SK-N-SH (cell line): ENCODE results near the gene CGB7. TPM values are rescaled to one million over a fixed set of nuclear protein-coding genes. Genes with fewer than 3 reads are reported as not detected.
"Not testable (repeated sequence)": the region's sequence is repeated elsewhere in the genome, so short reads cannot be mapped to it uniquely, and the experiment has no call there.

ENCODE experiments used
- CTCF ChIA-PET: fragments of 300-600, 350-600 bp; formaldehyde crosslinking; extraction: SDS; loops from one replicate; lab custom pipeline; 2021; lab: Yijun Ruan, JAX
- POLR2A ChIA-PET: fragments of 350-600 bp; sonication (Branson Sonifier 250); formaldehyde crosslinking; extraction: SDS; loops from one replicate; lab custom pipeline; 2020; ENCODE audit warnings: antibody characterized with exemption, inconsistent platforms; lab: Yijun Ruan, JAX
- DNase-seq: peaks from one replicate; pipeline ENCODE4 v3.0.0; 2012
- H2AFZ ChIP-seq: fragments of 200-600 bp; sonication (generic); 2 replicates; pipeline ENCODE4 v1.8.1; 2016; ENCODE audit warnings: antibody characterized with exemption, mild to moderate bottlenecking, low read depth
- H3F3A ChIP-seq: fragments of 200-600 bp; sonication (generic); replicated peaks from 2 replicates; pipeline ENCODE3; 2016; ENCODE audit warnings: antibody characterized with exemption, mild to moderate bottlenecking; ENCODE audit not compliant: insufficient read depth
- H3K27ac ChIP-seq, 2 experiments: fragments of 200-500 bp in 1 of 2; fragments of 200-600 bp in 1 of 2; sonication (Bioruptor generic) in 1 of 2; sonication (generic), shearing (Covaris generic) in 1 of 2; 2 replicates each; pipeline versions ENCODE4 v1.5.1 to v1.6.1; 2014 to 2016; ENCODE audit warnings: low read depth in 2 of 2, inconsistent platforms in 1 of 2, low read length in 1 of 2, mild to moderate bottlenecking in 1 of 2, mixed read lengths in 1 of 2
- H3K27me3 ChIP-seq: fragments of 200-600 bp; sonication (generic), shearing (Covaris generic); 2 replicates; pipeline ENCODE4 v1.6.1; 2016; ENCODE audit warnings: mixed run types; ENCODE audit not compliant: insufficient read depth
- H3K36me3 ChIP-seq, 2 experiments: fragments of 200-500 bp in 1 of 2; fragments of 200-600 bp in 1 of 2; sonication (Bioruptor generic) in 1 of 2; sonication (generic) in 1 of 2; replicated peaks in 1 of 2; 2 replicates each; pipeline versions ENCODE3 to v1.5.1; 2014 to 2016; ENCODE audit warnings: low read length in 1 of 2, mild to moderate bottlenecking in 1 of 2; ENCODE audit not compliant: insufficient read depth in 2 of 2, control insufficient read depth in 1 of 2
- H3K4me1 ChIP-seq, 2 experiments: fragments of 200-500 bp in 1 of 2; fragments of 200-600 bp in 1 of 2; sonication (Bioruptor generic) in 1 of 2; sonication (generic), shearing (Covaris generic) in 1 of 2; 2 replicates each; pipeline versions ENCODE4 v1.5.1 to v1.6.1; 2014 to 2016; ENCODE audit warnings: low read depth in 1 of 2, low read length in 1 of 2, mixed run types in 1 of 2; ENCODE audit not compliant: insufficient read depth in 2 of 2, control insufficient read depth in 1 of 2
- H3K4me2 ChIP-seq: fragments of 200-600 bp; sonication (generic), shearing (Covaris generic); 2 replicates; pipeline ENCODE4 v1.6.1; 2017; ENCODE audit warnings: mixed run types
- H3K4me3 ChIP-seq, 2 experiments: fragments of 200-500 bp in 1 of 2; fragments of 200-600 bp in 1 of 2; sonication (Bioruptor generic) in 1 of 2; sonication (generic), shearing (Covaris generic) in 1 of 2; 2 replicates each; pipeline versions ENCODE4 v1.5.1 to v1.8.1; 2014 to 2016; ENCODE audit warnings: low read depth in 2 of 2, inconsistent platforms in 1 of 2, low read length in 1 of 2, mild to moderate bottlenecking in 1 of 2, mixed read lengths in 1 of 2, moderate library complexity in 1 of 2
- H3K79me2 ChIP-seq: fragments of 200-600 bp; sonication (generic); 2 replicates; pipeline ENCODE4 v1.8.1; 2017; ENCODE audit warnings: mild to moderate bottlenecking; ENCODE audit not compliant: insufficient read depth
- H3K9ac ChIP-seq: fragments of 200-600 bp; sonication (generic); 2 replicates; pipeline ENCODE4 v1.6.1; 2017; ENCODE audit warnings: mixed run types
- H3K9me2 ChIP-seq: fragments of 200-600 bp; sonication (generic); 2 replicates; pipeline ENCODE4 v1.6.1; 2017; ENCODE audit warnings: mixed run types
- H3K9me3 ChIP-seq: fragments of 200-600 bp; sonication (generic); 2 replicates; pipeline ENCODE4 v1.6.1; 2017; ENCODE audit warnings: mixed run types, mild to moderate bottlenecking, moderate library complexity
- H4K20me1 ChIP-seq: fragments of 200-600 bp; sonication (generic); 2 replicates; pipeline ENCODE4 v1.6.1; 2017; ENCODE audit warnings: mild to moderate bottlenecking, mixed run types; ENCODE audit not compliant: insufficient read depth
- JUND ChIP-seq: IDR thresholded peaks from 2 replicates; pipeline ENCODE4 v1.4.0; 2012
- MAX ChIP-seq: IDR thresholded peaks from 2 replicates; pipeline ENCODE4 v1.4.0; 2012; ENCODE audit warnings: low read depth
- MEF2A ChIP-seq: IDR thresholded peaks from 2 replicates; pipeline ENCODE4 v1.4.0; 2012; ENCODE audit warnings: low read depth, borderline replicate concordance
- MXI1 ChIP-seq: IDR thresholded peaks from 2 replicates; pipeline ENCODE4 v1.6.1; 2012; ENCODE audit warnings: mild to moderate bottlenecking, low read depth, low read length, improper control_type of control experiment
- RXRA ChIP-seq: IDR thresholded peaks from 2 replicates; pipeline ENCODE4 v1.4.0; 2012; ENCODE audit warnings: low read depth, mild to moderate bottlenecking, borderline replicate concordance
- TAF1 ChIP-seq: IDR thresholded peaks from 2 replicates; pipeline ENCODE4 v1.6.1; 2012; ENCODE audit warnings: low read depth, mild to moderate bottlenecking, low read length, moderate library complexity, borderline replicate concordance
- WGBS: methylation state at CpG from one replicate; pipeline ENCODE4 v1.1.6; 2017; ENCODE audit warnings: low lambda C conversion rate; 5-methylcytosine and 5-hydroxymethylcytosine counted together
- polyA plus RNA-seq, 3 experiments: library from polyadenylated mRNA; depleted of rRNA; stranded (reverse); fragments of >200 nt; gene quantifications; 2 replicates each; pipeline ENCODE4 v1.2.3, GENCODE V29; 2012
- TF ChIP-seq, protein P1 (sequence below): fragments of 200-600 bp; sonication (generic); IDR thresholded peaks from 2 replicates; pipeline ENCODE4 v1.6.1; 2017; ENCODE audit warnings: antibody characterized with exemption, mild to moderate bottlenecking, moderate library complexity

CGB7 gene
- polyA plus RNA-seq, 1 of the 3 experiments (the other 2 are of a cell fraction) = 2.0 TPM

- H3F3A ChIP-seq = peaks cover 9% of the 10 kb centered on the region
- H3K9ac ChIP-seq = no peak overlapping the region
- H3K4me1 ChIP-seq = peaks cover 0 to 15% of the 10 kb centered on the region in 2 experiments; a peak in 2 of 4 replicates
- no peak overlapping the region for H3K4me3 ChIP-seq
- 87% methylated on average over 10 of the region's 10 CpGs for WGBS
- H3K27me3 ChIP-seq = no peaks in the 10 kb centered on the region
- H4K20me1 ChIP-seq = no peaks in the 10 kb centered on the region
- ChIA-PET CTCF (interaction anchor here (0.8 to 3.2 kb wide), 12 partner anchors 9 to 263 kb away, joined by 3 to 13 read pairs (median 4); partner anchors contain the start of genes GYS1 and RUVBL2), POLR2A (no interaction called here)
- H3K36me3 ChIP-seq = no peaks in the 10 kb centered on the region
- no peak overlapping the region for H2AFZ ChIP-seq
- no peaks in the 10 kb centered on the region for H3K9me2 ChIP-seq
- no peak overlapping the region for H3K27ac ChIP-seq
- peak; percentile 66 for DNase-seq
- H3K9me3 ChIP-seq = no peaks in the 10 kb centered on the region
- TF ChIP-seq MXI1 (no peak), JUND (no peak), RXRA (no peak)
- H3K4me2 ChIP-seq = peak overlapping the region; percentile 93
- H3K79me2 ChIP-seq = peaks cover 59% of the 10 kb centered on the region
These were observed 1.0 kb upstream of the CGB7 start for GRCh38 chr19:49058562-49058961.

DNA sequence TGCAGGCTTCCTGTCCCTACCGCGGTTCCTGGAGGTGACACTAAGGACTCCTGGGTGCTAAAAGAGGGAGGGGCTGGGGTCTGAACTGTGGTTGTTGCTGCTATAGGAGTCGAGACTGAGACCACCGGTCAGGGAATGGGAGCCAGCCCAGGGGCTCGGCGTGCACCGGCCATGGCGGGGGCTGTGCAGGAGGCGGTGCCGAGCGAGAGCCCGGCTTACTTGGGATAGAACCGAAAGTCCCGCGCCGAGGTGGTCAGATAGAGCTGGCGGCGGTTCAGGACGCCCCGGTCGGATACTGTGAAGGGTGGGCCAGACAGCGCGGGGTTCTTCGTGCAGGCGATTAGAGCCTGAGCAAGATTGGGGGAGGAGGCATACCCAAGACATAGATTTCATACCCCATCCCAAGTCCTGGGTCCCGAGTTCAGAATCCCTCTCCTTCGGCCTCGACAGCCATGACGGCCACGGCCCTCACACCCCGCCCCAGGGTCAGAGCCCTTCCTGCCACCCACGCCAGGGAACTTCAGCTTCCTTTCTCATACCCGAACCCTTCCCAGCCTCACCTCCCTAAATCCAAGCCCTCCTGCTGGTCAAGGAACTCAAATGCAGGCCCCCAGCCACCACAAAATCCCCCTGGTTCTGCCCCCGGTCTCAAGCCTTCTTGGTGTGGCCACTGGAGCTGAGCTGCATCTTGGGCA, 500 bp downstream of the CGB7 start:
- H3K9me3 ChIP-seq, H3K36me3 ChIP-seq, POLR2A ChIA-PET, H4K20me1 ChIP-seq, H3K27ac ChIP-seq, DNase-seq, H3K27me3 ChIP-seq, H3K9me2 ChIP-seq: not testable (repeated sequence)
- Histone ChIP-seq H3K79me2 (peaks cover 54% of the 10 kb centered on the region), H3K9ac (peak overlapping the region; percentile 62; the same call in 1 of the 2 replicates), H2AFZ (0 out of 2 replicates have a peak overlapping the region, but pooled peaks have one; percentile 65), H3K4me2 (peak overlapping the region; percentile 93), H3K4me3 (peak overlapping the region; percentile 55 to 71), H3K4me1 (peaks cover 0 to 15% of the 10 kb centered on the region in 2 experiments; a peak in 2 of 4 replicates), H3F3A (peaks cover 12% of the 10 kb centered on the region)
- CTCF ChIA-PET = interaction anchor here (0.6 to 3.2 kb wide), 8 partner anchors 11 to 387 kb away, joined by 3 to 13 read pairs (median 4); no protein-coding TSS in a partner anchor
- WGBS = 39% methylated on average over 24 of the region's 34 CpGs

DNA sequence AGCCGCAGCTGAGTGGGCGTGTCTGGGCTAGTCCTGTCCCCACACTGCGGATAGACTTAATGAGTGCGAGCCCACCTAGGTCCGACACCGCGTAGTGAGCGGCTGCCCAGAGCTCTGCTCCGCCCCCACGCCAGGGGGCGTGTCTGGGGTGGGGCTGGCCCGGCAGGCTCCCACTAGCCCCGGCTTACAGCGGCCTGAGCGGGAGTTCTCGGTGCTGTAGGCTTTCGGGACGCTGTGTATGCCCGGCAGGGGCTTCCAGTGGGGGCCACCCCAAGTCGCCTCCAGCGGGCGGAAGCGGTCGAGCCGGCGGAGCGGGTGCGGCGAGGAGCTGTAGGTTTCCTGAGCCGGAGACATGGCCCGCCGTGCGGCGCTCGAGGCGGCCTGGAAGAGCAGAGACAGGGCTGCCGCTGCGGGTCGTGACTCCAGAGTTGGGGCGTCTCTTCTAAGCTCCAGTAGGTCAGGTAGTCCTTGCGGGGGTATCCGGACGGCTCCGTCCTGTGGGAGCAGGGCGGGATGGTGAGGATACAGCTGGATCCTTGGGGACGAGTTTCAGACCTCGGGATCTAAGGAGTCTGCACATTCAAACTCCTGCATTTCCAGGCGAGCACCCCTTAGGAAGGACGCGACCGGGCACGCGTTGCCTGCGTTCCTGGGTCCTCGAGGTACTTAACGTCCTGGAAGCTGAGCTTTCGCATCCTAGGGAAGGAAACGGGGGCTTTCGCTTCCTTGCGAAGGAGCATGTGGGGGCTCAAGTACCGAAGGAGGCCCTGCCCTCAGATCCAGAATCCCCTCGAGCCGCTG, 1.2 kb downstream of the CGB7 start:
- H3K9ac ChIP-seq = peak overlapping the region; percentile 62; the same call in 1 of the 2 replicates
- ChIA-PET CTCF (interaction anchor here (0.9 to 3.2 kb wide), 5 partner anchors 13 to 169 kb away, joined by 4 to 13 read pairs (median 6); no protein-coding TSS in a partner anchor), POLR2A (no interaction called here)
- no peaks in the 10 kb centered on the region for H3K27me3 ChIP-seq
- peak; percentile 91 for DNase-seq
- WGBS = 5% methylated on average over 22 of the region's 63 CpGs
- H3F3A ChIP-seq = peaks cover 14% of the 10 kb centered on the region
- peaks cover 0 to 15% of the 10 kb centered on the region in 2 experiments; a peak in 2 of 4 replicates for H3K4me1 ChIP-seq
- H3K4me3 ChIP-seq = peak overlapping the region; percentile 55 to 71
- no peaks in the 10 kb centered on the region for H3K9me2 ChIP-seq
- no peaks in the 10 kb centered on the region for H3K36me3 ChIP-seq
- peak overlapping the region in 1 of 2 experiments; percentile 40; a peak in 1 of 4 replicates for H3K27ac ChIP-seq
- no peaks in the 10 kb centered on the region for H3K9me3 ChIP-seq
- TF ChIP-seq MXI1 (peak; percentile 22; the same call in 1 of the 2 replicates), TAF1 (0 out of 2 replicates have a peak, but pooled peaks have one; percentile 29), MAX (peak; percentile 71; the same call in 1 of the 2 replicates), MEF2A (no peak)
- TF ChIP-seq, protein P1, sequence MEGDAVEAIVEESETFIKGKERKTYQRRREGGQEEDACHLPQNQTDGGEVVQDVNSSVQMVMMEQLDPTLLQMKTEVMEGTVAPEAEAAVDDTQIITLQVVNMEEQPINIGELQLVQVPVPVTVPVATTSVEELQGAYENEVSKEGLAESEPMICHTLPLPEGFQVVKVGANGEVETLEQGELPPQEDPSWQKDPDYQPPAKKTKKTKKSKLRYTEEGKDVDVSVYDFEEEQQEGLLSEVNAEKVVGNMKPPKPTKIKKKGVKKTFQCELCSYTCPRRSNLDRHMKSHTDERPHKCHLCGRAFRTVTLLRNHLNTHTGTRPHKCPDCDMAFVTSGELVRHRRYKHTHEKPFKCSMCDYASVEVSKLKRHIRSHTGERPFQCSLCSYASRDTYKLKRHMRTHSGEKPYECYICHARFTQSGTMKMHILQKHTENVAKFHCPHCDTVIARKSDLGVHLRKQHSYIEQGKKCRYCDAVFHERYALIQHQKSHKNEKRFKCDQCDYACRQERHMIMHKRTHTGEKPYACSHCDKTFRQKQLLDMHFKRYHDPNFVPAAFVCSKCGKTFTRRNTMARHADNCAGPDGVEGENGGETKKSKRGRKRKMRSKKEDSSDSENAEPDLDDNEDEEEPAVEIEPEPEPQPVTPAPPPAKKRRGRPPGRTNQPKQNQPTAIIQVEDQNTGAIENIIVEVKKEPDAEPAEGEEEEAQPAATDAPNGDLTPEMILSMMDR = peak; percentile 39
- H3K4me2 ChIP-seq = peak overlapping the region; percentile 93
- peaks cover 48% of the 10 kb centered on the region for H3K79me2 ChIP-seq
- peak overlapping the region; percentile 82 for H2AFZ ChIP-seq
- H4K20me1 ChIP-seq = no peaks in the 10 kb centered on the region
